Forelimb muscle (tissue), 1 donor: ENCODE data around the gene ULBP2. TPM values are rescaled to one million over a fixed set of nuclear protein-coding genes. Genes with fewer than 3 reads are reported as not detected.
A peak's percentile ranks its signal among the peaks of the same experiment; 100 is the strongest.
"Not testable (repeated sequence)": the region's sequence is repeated elsewhere in the genome, so short reads cannot be mapped to it uniquely, and the experiment has no call there.

ENCODE experiments used
- DNase-seq: peaks from one replicate; pipeline ENCODE4 v3.0.0-alpha.2; 2013; ENCODE audit warnings: low read depth
- polyA plus RNA-seq: library from polyadenylated mRNA; unstranded; fragments of 120-200 nt; gene quantifications from one replicate; pipeline ENCODE4 v1.2.1, GENCODE V29; 2013; ENCODE audit not compliant: insufficient read length

ULBP2 gene
- 0.61 TPM for polyA plus RNA-seq

GRCh38 chr6:149941583-149942460 is at the start of gene ULBP2:
Gene ULBP2, plus strand, starts transcription at chr6:149942014. Its CDS starts 59 bp downstream, at chr6:149942073.
- peak; percentile 40 for DNase-seq

GRCh38 chr6:149895048-149895590 is 46.7 kb upstream of the ULBP2 start:
- peak; percentile 66 for DNase-seq

GRCh38 chr6:149895833-149896271 is 46.0 kb upstream of the ULBP2 start:
- DNase-seq: no peak

GRCh38 chr6:149896491-149896890 is 45.3 kb upstream of the ULBP2 start:
- no peak for DNase-seq

GRCh38 chr6:149897015-149897697 is 44.7 kb upstream of the ULBP2 start:
- peak; percentile 44 for DNase-seq

- no peak for DNase-seq
Measured at GRCh38 chr6:149897855-149898744, 43.7 kb upstream of the ULBP2 start, which contains the start of gene RAET1E. Gene RAET1E, minus strand, starts transcription at chr6:149898113. Its CDS starts 7,212 bp downstream, at chr6:149890901.

GRCh38 chr6:149898966-149899365 is 42.8 kb upstream of the ULBP2 start:
- no peak for DNase-seq

- no peak for DNase-seq
Measured at GRCh38 chr6:149899486-149899885, 42.3 kb upstream of the ULBP2 start.

- no peak for DNase-seq
Measured at GRCh38 chr6:149899926-149900619, 41.7 kb upstream of the ULBP2 start.

GRCh38 chr6:149900620-149901443 is 41.0 kb upstream of the ULBP2 start:
- no peak for DNase-seq

- no peak for DNase-seq
Measured at GRCh38 chr6:149901444-149902140, 40.2 kb upstream of the ULBP2 start.

- DNase-seq: no peak
Measured at GRCh38 chr6:149903938-149904611, 37.7 kb upstream of the ULBP2 start.

GRCh38 chr6:149904661-149905370 is 37.0 kb upstream of the ULBP2 start:
- no peak for DNase-seq

- DNase-seq: no peak
Measured at GRCh38 chr6:149905371-149905910, 36.4 kb upstream of the ULBP2 start.

GRCh38 chr6:149905911-149906371 is 35.9 kb upstream of the ULBP2 start:
- DNase-seq: no peak

- no peak for DNase-seq
Measured at GRCh38 chr6:149906405-149906804, 35.4 kb upstream of the ULBP2 start.

GRCh38 chr6:149907317-149907716 is 34.5 kb upstream of the ULBP2 start:
- DNase-seq: no peak

- not testable (repeated sequence) for DNase-seq
Measured at GRCh38 chr6:149908480-149908879, 33.3 kb upstream of the ULBP2 start.
